ENCODE data around the gene TXNDC5. TPM values are rescaled to one million over a fixed set of nuclear protein-coding genes. Genes with fewer than 3 reads are reported as not detected.

TXNDC5 gene
- total and polyA plus RNA-seq, 2 of the 13 experiments (the other 11 are each of a cell fraction or from before 2014, with no cell fraction given), result 287 to 578 TPM

- peak; percentile 89; the same call in 1 of the 2 replicates for TF ChIP-seq SPEN (CRISPR knock-in tag; IDR thresholded peaks at IDR 0.05; ENCODE audit: low read depth)
- TF ChIP-seq RFX5 (IDR thresholded peaks at IDR 0.05; ENCODE audit: low read depth, low read length), result no peak
- TF ChIP-seq ZNF878 (CRISPR knock-in tag; IDR thresholded peaks at IDR 0.05), result peak; percentile 92; the same call in 1 of the 2 replicates
- TF ChIP-seq BCL6 (CRISPR knock-in tag; IDR thresholded peaks at IDR 0.05), result peak; percentile 53
- TF ChIP-seq TOPORS (CRISPR knock-in tag; IDR thresholded peaks at IDR 0.05), result peak; percentile 95
- peak; percentile 92; the same call in 1 of the 2 replicates for TF ChIP-seq GLI4 (CRISPR knock-in tag; IDR thresholded peaks at IDR 0.05; ENCODE audit: borderline replicate concordance)
- TF ChIP-seq ZNF30 (CRISPR knock-in tag; IDR thresholded peaks at IDR 0.05), result 0 out of 2 replicates have a peak, but pooled peaks have one; percentile 55
- TF ChIP-seq TBX2 (CRISPR knock-in tag; IDR thresholded peaks at IDR 0.05; ENCODE audit: borderline replicate concordance), result peak; percentile 91
- no peak for TF ChIP-seq DBP (CRISPR knock-in tag; IDR thresholded peaks at IDR 0.05; ENCODE audit: not compliant biosample characterization)
- TF ChIP-seq MLX (CRISPR knock-in tag; IDR thresholded peaks at IDR 0.05), result peak; percentile 87
- TF ChIP-seq DDIT3 (CRISPR knock-in tag; IDR thresholded peaks at IDR 0.05), result no peak
- TF ChIP-seq ZXDC (CRISPR knock-in tag; IDR thresholded peaks at IDR 0.05), result peak; percentile 78
- TF ChIP-seq TCF12 (IDR thresholded peaks at IDR 0.05), result no peak
- TF ChIP-seq TCF12 (CRISPR knock-in tag; IDR thresholded peaks at IDR 0.05), result no peak; the same call in 1 of the 2 replicates
- no peak for TF ChIP-seq CREB3 (CRISPR knock-in tag; IDR thresholded peaks at IDR 0.05)
- no peak for TF ChIP-seq ZNF570 (CRISPR knock-in tag; IDR thresholded peaks at IDR 0.05; ENCODE audit: borderline replicate concordance)
- peak; percentile 55; the same call in 1 of the 2 replicates for TF ChIP-seq THAP11 (CRISPR knock-in tag; IDR thresholded peaks at IDR 0.05)
- TF ChIP-seq MXI1 (IDR thresholded peaks at IDR 0.05; ENCODE audit: borderline replicate concordance, low read depth, low read length), result peak; percentile 89; the same call in 2 of the 3 replicates
- 0 out of 2 replicates have a peak, but pooled peaks have one; percentile 55 for TF ChIP-seq MIXL1 (CRISPR knock-in tag; IDR thresholded peaks at IDR 0.05)
- 0 out of 2 replicates have a peak, but pooled peaks have one; percentile 19 for TF ChIP-seq CHD2 (IDR thresholded peaks at IDR 0.05; ENCODE audit: low read depth, low read length)
Observed at GRCh38 chr6:7909323-7910276, 988 bp downstream of the TXNDC5 start (continued).

All from HepG2 (cell line).